IMR-90 (cell line): ENCODE data around the gene DUSP10.

Experiments used
- BHLHE40 ChIP-seq: fragments of 150-350 bp; IDR thresholded peaks from 2 replicates; pipeline ENCODE4 v1.6.1; 2016; ENCODE audit warnings: mild to moderate bottlenecking, low read depth, low read length
- CEBPB ChIP-seq: IDR thresholded peaks from 2 replicates; pipeline ENCODE4 v1.6.1; 2012; ENCODE audit warnings: low read depth, low read length, improper control_type of control experiment
- FOS ChIP-seq: fragments of 150-350 bp; IDR thresholded peaks from 2 replicates; pipeline ENCODE4 v1.6.1; 2016; ENCODE audit warnings: low read depth, low read length
- MAFK ChIP-seq: IDR thresholded peaks from 2 replicates; pipeline ENCODE4 v1.6.1; 2012; ENCODE audit warnings: low read depth, low read length, improper control_type of control experiment
- MXI1 ChIP-seq: IDR thresholded peaks from 2 replicates; pipeline ENCODE4 v1.6.1; 2012; ENCODE audit warnings: low read depth, mild to moderate bottlenecking, low read length, moderate library complexity, borderline replicate concordance
- NFE2L2 ChIP-seq: fragments of 150-350 bp; IDR thresholded peaks from 2 replicates; pipeline ENCODE4 v1.6.1; 2016; ENCODE audit warnings: low read depth, mild to moderate bottlenecking, low read length
- POLR2A ChIP-seq: IDR thresholded peaks from 2 replicates; pipeline ENCODE4 v1.6.1; 2012; ENCODE audit warnings: mild to moderate bottlenecking, low read depth, low read length
- RAD21 ChIP-seq: IDR thresholded peaks from 2 replicates; pipeline ENCODE4 v1.6.1; 2012; ENCODE audit warnings: low read length, improper control_type of control experiment
- RCOR1 ChIP-seq: IDR thresholded peaks from 2 replicates; pipeline ENCODE4 v1.6.1; 2012; ENCODE audit warnings: mild to moderate bottlenecking, low read length, improper control_type of control experiment; ENCODE audit not compliant: insufficient replicate concordance
- RFX5 ChIP-seq: IDR thresholded peaks from 2 replicates; pipeline ENCODE4 v1.8.0; 2012; ENCODE audit warnings: low read depth, mild to moderate bottlenecking, low read length, moderate library complexity
- SMC3 ChIP-seq: fragments of 150-350 bp; IDR thresholded peaks from 2 replicates; pipeline ENCODE4 v1.6.1; 2016; ENCODE audit warnings: low read depth, mild to moderate bottlenecking, antibody characterized with exemption, low read length, moderate library complexity
- TF ChIP-seq, protein P1 (sequence below): fragments of 150-350 bp; IDR thresholded peaks from 2 replicates; pipeline ENCODE4 v1.6.1; 2016; ENCODE audit warnings: low read depth, mild to moderate bottlenecking, low read length, moderate library complexity, borderline replicate concordance
- TF ChIP-seq, protein P2 (sequence below): fragments of 150-350 bp; IDR thresholded peaks from 2 replicates; pipeline ENCODE4 v1.6.1; 2017; ENCODE audit warnings: mild to moderate bottlenecking, antibody characterized with exemption, low read length, low read depth
- TF ChIP-seq, protein P3 (sequence below): conservative IDR thresholded peaks from 2 replicates; pipeline ENCODE4 v1.5.1; 2012; ENCODE audit warnings: mild to moderate bottlenecking, low read depth, low read length, improper control_type of control experiment

DNA sequence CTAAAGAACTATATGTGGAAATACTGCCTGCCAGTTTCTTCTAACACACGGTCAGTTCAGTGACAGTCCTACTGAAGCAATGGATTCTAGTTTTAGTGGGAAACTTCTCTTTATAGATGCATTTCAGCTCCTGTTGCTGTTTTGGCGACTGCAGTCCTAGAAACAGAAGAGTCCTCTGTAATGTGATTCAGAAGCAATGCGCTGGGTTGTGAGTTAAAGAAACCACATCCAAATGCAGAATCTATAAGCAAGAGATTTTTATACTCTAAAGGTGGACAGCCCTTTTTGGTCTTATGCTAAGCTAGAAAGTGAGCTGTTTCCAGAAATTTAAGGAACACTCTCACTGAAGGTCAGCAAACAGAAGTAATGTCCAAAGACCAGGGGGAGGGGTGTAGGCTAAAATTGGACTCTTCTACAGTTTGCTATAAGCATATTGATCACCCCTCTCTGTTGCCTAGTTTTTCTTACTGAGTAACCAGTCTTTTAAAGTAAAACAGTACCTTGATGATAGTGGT, 30.8 kb downstream of the DUSP10 start:
- TF ChIP-seq NFE2L2 (no peak), POLR2A (no peak), BHLHE40 (no peak), RCOR1 (no peak), RFX5 (no peak), RAD21 (no peak), MXI1 (no peak), CEBPB (no peak), MAFK (no peak), SMC3 (no peak), FOS (no peak)
- TF ChIP-seq, protein P1, sequence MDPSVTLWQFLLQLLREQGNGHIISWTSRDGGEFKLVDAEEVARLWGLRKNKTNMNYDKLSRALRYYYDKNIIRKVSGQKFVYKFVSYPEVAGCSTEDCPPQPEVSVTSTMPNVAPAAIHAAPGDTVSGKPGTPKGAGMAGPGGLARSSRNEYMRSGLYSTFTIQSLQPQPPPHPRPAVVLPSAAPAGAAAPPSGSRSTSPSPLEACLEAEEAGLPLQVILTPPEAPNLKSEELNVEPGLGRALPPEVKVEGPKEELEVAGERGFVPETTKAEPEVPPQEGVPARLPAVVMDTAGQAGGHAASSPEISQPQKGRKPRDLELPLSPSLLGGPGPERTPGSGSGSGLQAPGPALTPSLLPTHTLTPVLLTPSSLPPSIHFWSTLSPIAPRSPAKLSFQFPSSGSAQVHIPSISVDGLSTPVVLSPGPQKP: no peak
- TF ChIP-seq, protein P2, sequence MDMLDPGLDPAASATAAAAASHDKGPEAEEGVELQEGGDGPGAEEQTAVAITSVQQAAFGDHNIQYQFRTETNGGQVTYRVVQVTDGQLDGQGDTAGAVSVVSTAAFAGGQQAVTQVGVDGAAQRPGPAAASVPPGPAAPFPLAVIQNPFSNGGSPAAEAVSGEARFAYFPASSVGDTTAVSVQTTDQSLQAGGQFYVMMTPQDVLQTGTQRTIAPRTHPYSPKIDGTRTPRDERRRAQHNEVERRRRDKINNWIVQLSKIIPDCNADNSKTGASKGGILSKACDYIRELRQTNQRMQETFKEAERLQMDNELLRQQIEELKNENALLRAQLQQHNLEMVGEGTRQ: no peak
- TF ChIP-seq, protein P3, sequence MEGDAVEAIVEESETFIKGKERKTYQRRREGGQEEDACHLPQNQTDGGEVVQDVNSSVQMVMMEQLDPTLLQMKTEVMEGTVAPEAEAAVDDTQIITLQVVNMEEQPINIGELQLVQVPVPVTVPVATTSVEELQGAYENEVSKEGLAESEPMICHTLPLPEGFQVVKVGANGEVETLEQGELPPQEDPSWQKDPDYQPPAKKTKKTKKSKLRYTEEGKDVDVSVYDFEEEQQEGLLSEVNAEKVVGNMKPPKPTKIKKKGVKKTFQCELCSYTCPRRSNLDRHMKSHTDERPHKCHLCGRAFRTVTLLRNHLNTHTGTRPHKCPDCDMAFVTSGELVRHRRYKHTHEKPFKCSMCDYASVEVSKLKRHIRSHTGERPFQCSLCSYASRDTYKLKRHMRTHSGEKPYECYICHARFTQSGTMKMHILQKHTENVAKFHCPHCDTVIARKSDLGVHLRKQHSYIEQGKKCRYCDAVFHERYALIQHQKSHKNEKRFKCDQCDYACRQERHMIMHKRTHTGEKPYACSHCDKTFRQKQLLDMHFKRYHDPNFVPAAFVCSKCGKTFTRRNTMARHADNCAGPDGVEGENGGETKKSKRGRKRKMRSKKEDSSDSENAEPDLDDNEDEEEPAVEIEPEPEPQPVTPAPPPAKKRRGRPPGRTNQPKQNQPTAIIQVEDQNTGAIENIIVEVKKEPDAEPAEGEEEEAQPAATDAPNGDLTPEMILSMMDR: no peak
